Measurements from ENCODE around the gene GAA.
A peak's percentile ranks its signal among the peaks of the same experiment; 100 is the strongest.
"Not testable (repeated sequence)": the region's sequence is repeated elsewhere in the genome, so short reads cannot be mapped to it uniquely, and the experiment has no call there.

GAA gene

DNA sequence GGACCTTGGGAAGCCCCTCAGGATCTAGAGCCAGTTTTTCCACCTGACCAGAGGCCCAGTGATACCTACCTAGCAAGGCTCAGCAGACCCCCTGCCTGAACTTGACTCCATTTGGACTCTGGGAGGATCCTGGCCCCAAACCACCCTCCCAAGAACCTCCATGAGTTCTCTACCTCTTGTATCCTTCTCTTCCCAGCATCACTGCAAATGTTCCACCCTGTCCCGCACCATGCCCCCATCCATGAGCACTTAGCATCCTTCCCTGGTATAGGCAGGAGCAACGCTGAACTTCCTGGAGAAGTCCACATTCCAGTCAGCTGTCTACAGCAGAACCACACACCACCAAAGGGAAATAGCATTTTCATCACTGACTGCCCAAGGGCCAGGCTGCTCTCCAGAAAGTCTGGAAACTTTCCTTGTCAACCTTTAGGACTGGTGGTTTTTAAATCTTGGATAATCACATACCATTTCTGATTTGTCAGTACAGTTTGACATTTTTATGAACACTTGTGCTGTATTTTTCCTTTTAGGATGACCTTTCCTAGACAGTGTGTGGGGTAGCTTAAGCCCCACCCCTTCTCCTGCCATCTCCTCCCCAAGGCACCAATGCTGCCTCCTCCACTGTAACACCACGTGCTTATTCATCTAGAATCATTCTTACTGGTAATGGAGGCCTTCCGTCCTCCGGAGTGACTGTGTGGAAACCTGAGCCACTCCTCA, 31.7 kb downstream of the GAA start:
- in situ Hi-C loops (cut with MboI; ENCODE audit: low pct_unique_long_range_greater_than_20kb, low sequenced_read_pairs), result no loop called here
- DNase-seq, result no peak

GRCh38 chr17:80133626-80133970, 32.2 kb downstream of the GAA start:
- in situ Hi-C loops (cut with MboI; ENCODE audit: low pct_unique_long_range_greater_than_20kb, low sequenced_read_pairs), result no loop called here

DNA sequence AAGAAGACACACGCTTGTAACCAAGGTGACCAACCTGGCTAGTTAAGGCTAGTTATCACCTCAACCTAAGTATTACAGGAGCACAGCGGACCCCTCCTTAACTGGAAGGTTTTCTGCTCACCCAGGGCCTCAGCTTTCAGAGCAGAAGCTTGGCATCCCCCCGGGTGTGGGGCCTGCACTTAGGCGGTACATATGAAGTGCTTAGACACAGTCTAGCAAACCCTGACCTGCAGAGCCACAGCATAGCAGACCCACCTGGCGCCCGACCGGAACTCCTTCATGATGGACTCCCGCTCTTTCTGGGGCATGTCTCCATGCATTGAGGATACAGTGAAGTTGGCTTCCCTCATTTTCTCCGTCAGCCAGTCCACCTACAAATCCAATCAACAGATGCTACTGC, 35.8 kb downstream of the GAA start:
- in situ Hi-C loops (cut with MboI; ENCODE audit: low pct_unique_long_range_greater_than_20kb, low sequenced_read_pairs), result no loop called here
- DNase-seq, result no peak

More at GRCh38 chr17:80133626-80133970, 32.2 kb downstream of the GAA start:
- DNase-seq, result no peak

GRCh38 chr17:80138856-80139426, 37.6 kb downstream of the GAA start:
- no peak for DNase-seq
- in situ Hi-C loops (cut with MboI; ENCODE audit: low pct_unique_long_range_greater_than_20kb, low sequenced_read_pairs), result no loop called here

GRCh38 chr17:80141463-80142165, 40.2 kb downstream of the GAA start:
- no peak for DNase-seq
- in situ Hi-C loops (cut with MboI; ENCODE audit: low pct_unique_long_range_greater_than_20kb, low sequenced_read_pairs), result no loop called here

- no peak for DNase-seq
Observed at GRCh38 chr17:80142929-80143328, 41.5 kb downstream of the GAA start.

GRCh38 chr17:80145076-80146075, 44.0 kb downstream of the GAA start:
- in situ Hi-C loops (cut with MboI; ENCODE audit: low pct_unique_long_range_greater_than_20kb, low sequenced_read_pairs), result no loop called here

More at GRCh38 chr17:80142929-80143328, 41.5 kb downstream of the GAA start:
- in situ Hi-C loops (cut with MboI; ENCODE audit: low pct_unique_long_range_greater_than_20kb, low sequenced_read_pairs), result no loop called here

DNA sequence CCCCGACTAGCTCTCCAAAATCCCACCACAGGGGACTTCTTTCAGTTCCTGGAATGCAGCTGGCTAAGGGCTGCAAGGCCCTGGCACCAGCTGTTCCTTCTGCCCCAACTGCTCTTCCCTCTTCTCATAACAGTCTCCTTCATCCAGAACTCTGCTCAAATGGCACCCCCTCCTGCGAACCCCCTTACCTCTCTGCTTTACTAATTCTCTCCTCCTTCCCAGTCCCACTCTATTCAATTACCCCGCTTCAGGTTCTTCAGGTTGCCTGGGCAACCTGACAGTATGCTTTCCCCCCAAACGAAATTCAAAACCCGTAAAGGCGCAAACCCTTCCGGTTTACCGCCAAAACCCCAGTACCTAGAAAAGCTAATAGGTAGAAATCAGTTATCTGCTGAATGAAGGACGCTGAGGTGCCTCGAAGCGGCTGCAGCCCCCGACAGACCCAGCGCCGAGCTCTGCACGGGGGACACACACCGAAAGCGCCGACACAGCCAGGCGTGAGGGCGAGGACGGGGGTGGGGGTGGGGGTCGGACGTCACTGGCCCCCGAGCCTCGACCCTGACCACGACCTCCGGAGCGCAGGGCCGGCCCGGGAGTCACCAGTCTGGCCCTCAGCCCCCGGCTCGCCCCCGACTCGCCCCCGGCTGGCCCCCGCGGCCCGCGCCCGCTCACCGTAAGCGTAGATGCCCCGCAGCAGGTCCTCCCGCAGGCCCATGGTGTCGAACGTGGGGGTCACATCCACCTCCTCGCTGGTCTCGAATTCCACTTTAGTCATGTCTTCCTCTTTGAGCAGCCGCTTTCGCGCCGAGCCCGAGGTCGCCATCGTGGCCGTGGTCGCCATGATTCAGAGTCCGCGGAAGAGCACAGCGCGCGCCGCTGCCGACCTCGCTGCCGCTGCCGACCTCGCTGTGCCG, 45.0 kb downstream of the GAA start:
- peak; percentile 49 for DNase-seq

More at GRCh38 chr17:80145076-80146075, 44.0 kb downstream of the GAA start:
- no peak for DNase-seq

GRCh38 chr17:80147035-80147822, 45.8 kb downstream of the GAA start, which contains the start of gene EIF4A3:
Gene EIF4A3, minus strand, starts transcription at chr17:80147128. Its CDS starts 167 bp downstream, at chr17:80146961.
- in situ Hi-C loops (cut with MboI; ENCODE audit: low pct_unique_long_range_greater_than_20kb, low sequenced_read_pairs), result no loop called here
- DNase-seq, result peak; percentile 98

More for the DNA sequence above, 45.0 kb downstream of the GAA start:
- in situ Hi-C loops (cut with MboI; ENCODE audit: low pct_unique_long_range_greater_than_20kb, low sequenced_read_pairs), result no loop called here

- no peak for DNase-seq
- in situ Hi-C loops (cut with MboI; ENCODE audit: low pct_unique_long_range_greater_than_20kb, low sequenced_read_pairs), result no loop called here
Observed at GRCh38 chr17:80151333-80151732, 50.0 kb downstream of the GAA start.

- peak; percentile 83 for DNase-seq
- in situ Hi-C loops (cut with MboI; ENCODE audit: low pct_unique_long_range_greater_than_20kb, low sequenced_read_pairs), result no loop called here
Observed at GRCh38 chr17:80152081-80152702, 50.8 kb downstream of the GAA start.

GRCh38 chr17:80153004-80153403, 51.6 kb downstream of the GAA start:
- no peak for DNase-seq
- in situ Hi-C loops (cut with MboI; ENCODE audit: low pct_unique_long_range_greater_than_20kb, low sequenced_read_pairs), result no loop called here

GRCh38 chr17:80154166-80154565, 52.8 kb downstream of the GAA start:
- in situ Hi-C loops (cut with MboI; ENCODE audit: low pct_unique_long_range_greater_than_20kb, low sequenced_read_pairs), result no loop called here
- no peak for DNase-seq

GRCh38 chr17:80155600-80155999, 54.2 kb downstream of the GAA start:
- DNase-seq; in situ Hi-C loops (cut with MboI; ENCODE audit: low pct_unique_long_range_greater_than_20kb, low sequenced_read_pairs): not testable (repeated sequence)

GRCh38 chr17:80158846-80159245, 57.5 kb downstream of the GAA start:
- in situ Hi-C loops (cut with MboI; ENCODE audit: low pct_unique_long_range_greater_than_20kb, low sequenced_read_pairs), result no loop called here
- no peak for DNase-seq

DNA sequence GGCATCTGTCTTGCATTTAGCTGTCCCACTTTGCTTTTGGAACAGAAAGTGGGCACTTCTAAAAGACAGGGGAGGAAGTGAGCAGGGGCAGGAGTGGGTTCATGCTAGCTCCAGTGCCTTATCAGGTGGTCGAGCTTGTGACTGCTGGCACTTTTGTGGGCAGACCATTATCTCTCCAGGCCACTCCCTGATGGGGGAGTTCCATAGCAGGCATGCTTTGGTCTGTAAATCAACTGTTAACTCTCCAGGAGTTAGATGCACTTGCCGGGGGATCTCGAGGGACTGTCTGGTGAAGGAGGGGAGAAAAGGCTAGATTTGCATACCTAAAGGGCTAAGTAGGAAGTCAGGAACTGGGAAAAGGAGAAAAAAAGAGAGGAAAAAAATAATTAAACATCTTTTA, 59.2 kb downstream of the GAA start:
- DNase-seq, result no peak
- in situ Hi-C loops (cut with MboI; ENCODE audit: low pct_unique_long_range_greater_than_20kb, low sequenced_read_pairs), result no loop called here

DNA sequence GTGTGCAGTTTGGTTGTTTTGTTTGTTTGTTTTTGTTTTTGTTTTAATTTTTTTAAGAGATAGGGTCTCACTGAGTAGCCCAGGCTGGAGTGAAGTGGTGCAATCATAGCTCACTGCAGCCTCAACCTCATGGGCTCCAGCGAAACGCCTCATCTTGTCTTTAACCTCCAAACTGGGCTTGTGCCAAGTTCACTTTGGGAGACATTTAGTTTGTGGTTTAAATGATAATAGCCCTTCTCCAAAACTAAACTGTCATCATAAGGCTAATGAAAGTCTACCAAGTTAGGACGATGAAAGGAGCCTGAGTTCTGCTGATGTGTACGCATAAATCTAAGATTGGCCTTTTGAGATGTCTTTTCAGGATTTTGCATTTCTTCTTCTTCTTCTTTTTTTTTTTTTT, 62.0 kb downstream of the GAA start:
- DNase-seq, result no peak
- in situ Hi-C loops (cut with MboI; ENCODE audit: low pct_unique_long_range_greater_than_20kb, low sequenced_read_pairs), result no loop called here

All from KBM-7 (cell line).